Hepatocyte (in vitro differentiated cells): Measurements from ENCODE around the gene DYNC1LI2. TPM values are rescaled to one million over a fixed set of nuclear protein-coding genes. Genes with fewer than 3 reads are reported as not detected.

ENCODE experiments used
- DNase-seq: peaks from one replicate; pipeline ENCODE4 v3.0.0-alpha.2; 2016; ENCODE audit warnings: low spot score
- H2AFZ ChIP-seq: fragments of 200-600 bp; sonication (generic); 2 replicates; pipeline ENCODE4 v1.6.0; 2016; ENCODE audit warnings: antibody characterized with exemption, mild to moderate bottlenecking
- H3K27ac ChIP-seq: fragments of 200-600 bp; sonication (generic); 2 replicates; pipeline ENCODE4 v1.5.1; 2016; ENCODE audit warnings: mild to moderate bottlenecking
- H3K27me3 ChIP-seq: fragments of 200-600 bp; sonication (generic); 2 replicates; pipeline ENCODE4 v1.6.1; 2016
- H3K36me3 ChIP-seq: fragments of 200-600 bp; sonication (generic); replicated peaks from 2 replicates; pipeline ENCODE4 v1.5.1; 2016; ENCODE audit warnings: low read depth; ENCODE audit not compliant: insufficient read depth
- H3K4me1 ChIP-seq: fragments of 200-600 bp; sonication (generic); 2 replicates; pipeline ENCODE4 v1.5.1; 2016; ENCODE audit warnings: mild to moderate bottlenecking, moderate library complexity; ENCODE audit not compliant: insufficient read depth
- H3K4me2 ChIP-seq: fragments of 200-600 bp; sonication (generic); 2 replicates; pipeline ENCODE4 v1.6.0; 2016
- H3K4me3 ChIP-seq: fragments of 200-600 bp; sonication (generic); 2 replicates; pipeline ENCODE4 v1.5.1; 2016; ENCODE audit warnings: mild to moderate bottlenecking
- H3K79me2 ChIP-seq: fragments of 200-600 bp; sonication (generic); 2 replicates; pipeline ENCODE4 v1.6.0; 2017; ENCODE audit warnings: mild to moderate bottlenecking
- H3K9me2 ChIP-seq: fragments of 200-600 bp; sonication (generic); replicated peaks from 2 replicates; pipeline ENCODE4 v1.6.0; 2017; ENCODE audit warnings: mild to moderate bottlenecking; ENCODE audit not compliant: insufficient read depth
- H3K9me3 ChIP-seq: fragments of 200-600 bp; sonication (generic); 2 replicates; pipeline ENCODE4 v1.5.1; 2016; ENCODE audit warnings: low read depth, mild to moderate bottlenecking
- H4K20me1 ChIP-seq: fragments of 200-600 bp; sonication (generic); 2 replicates; pipeline ENCODE4 v1.6.0; 2016; ENCODE audit warnings: mild to moderate bottlenecking; ENCODE audit not compliant: insufficient read depth, poor library complexity, severe bottlenecking
- EZH2 ChIP-seq: fragments of 200-600 bp; sonication (generic); IDR thresholded peaks from 2 replicates; pipeline ENCODE4 v1.6.1; 2016; ENCODE audit warnings: antibody characterized with exemption, mild to moderate bottlenecking, borderline replicate concordance
- EZH2phosphoT487 ChIP-seq: fragments of 200-600 bp; sonication (generic); IDR thresholded peaks from one replicate; pipeline ENCODE4 v1.6.1; 2018; ENCODE audit warnings: antibody characterized with exemption, mild to moderate bottlenecking, low read depth, moderate library complexity; ENCODE audit not compliant: unreplicated experiment, severe bottlenecking
- WGBS: methylation state at CpG from one replicate; pipeline ENCODE4 v1.1.6; 2016; ENCODE audit warnings: low lambda C conversion rate; ENCODE audit errors: missing lambda C conversion rate; 5-methylcytosine and 5-hydroxymethylcytosine counted together
- polyA plus RNA-seq: library from polyadenylated mRNA; unstranded; fragments of >200 nt; fragmentation: Nextera tagmentation; extraction: Ambion mirVana; gene quantifications from 2 replicates; pipeline ENCODE4 v1.2.1, GENCODE V29; 2016
- total RNA-seq: library from RNA; depleted of rRNA; stranded (reverse); fragments of >200 nt; gene quantifications from 2 replicates; pipeline ENCODE4 v1.2.3, GENCODE V29; 2014
- TF ChIP-seq, protein P1 (sequence below): fragments of 200-600 bp; sonication (generic); IDR thresholded peaks from 2 replicates; pipeline ENCODE4 v1.5.1; 2016; ENCODE audit warnings: antibody characterized with exemption, mild to moderate bottlenecking; ENCODE audit not compliant: poor library complexity

Gene DYNC1LI2
- total and polyA plus RNA-seq, 2 experiments from 2014 or later = 97.3 to 99.1 TPM

DNA sequence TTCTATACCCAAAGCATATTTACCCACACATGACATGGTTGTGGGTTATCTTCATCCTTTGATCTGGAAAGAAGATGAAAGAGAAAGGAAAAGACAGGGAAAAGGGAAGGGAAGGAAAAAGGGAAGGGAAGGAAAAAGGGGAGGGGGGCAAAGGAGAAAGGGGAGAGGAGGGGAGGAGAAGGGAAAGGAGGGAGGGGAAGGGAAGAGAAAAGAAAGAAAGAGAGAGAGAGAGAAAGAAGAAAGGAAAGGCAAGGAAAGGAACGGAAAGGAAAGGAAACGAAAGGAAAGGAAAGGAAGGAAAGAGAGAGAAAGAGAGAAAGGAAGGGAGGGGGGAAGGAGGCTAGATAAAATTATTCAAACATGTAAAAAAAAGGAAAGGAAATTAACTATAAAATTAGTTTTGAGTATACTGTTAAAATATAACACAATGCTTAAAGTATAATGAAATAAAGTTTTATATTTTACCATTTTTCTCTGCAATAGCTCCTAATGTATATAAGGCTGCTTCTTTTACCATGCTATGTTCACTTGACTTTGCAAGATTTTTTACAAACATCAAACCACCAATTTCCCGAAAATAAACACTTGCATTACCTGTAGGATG, 38.8 kb upstream of the DYNC1LI2 start:
- H2AFZ ChIP-seq = no peak overlapping the region
- no peaks in the 10 kb centered on the region for H3K79me2 ChIP-seq
- no peak overlapping the region for H3K27ac ChIP-seq
- H3K9me2 ChIP-seq = no peaks in the 10 kb centered on the region
- no peaks in the 10 kb centered on the region for H3K36me3 ChIP-seq
- DNase-seq = no peak
- TF ChIP-seq EZH2 = no peak
- no peak overlapping the region for H3K4me2 ChIP-seq
- no peaks in the 10 kb centered on the region for H3K27me3 ChIP-seq
- 80% methylated on average over 1 of the region's 3 CpGs for WGBS
- no peak overlapping the region for H3K4me3 ChIP-seq
- H3K4me1 ChIP-seq = no peaks in the 10 kb centered on the region
- no peaks in the 10 kb centered on the region for H3K9me3 ChIP-seq
- no peaks in the 10 kb centered on the region for H4K20me1 ChIP-seq

DNA sequence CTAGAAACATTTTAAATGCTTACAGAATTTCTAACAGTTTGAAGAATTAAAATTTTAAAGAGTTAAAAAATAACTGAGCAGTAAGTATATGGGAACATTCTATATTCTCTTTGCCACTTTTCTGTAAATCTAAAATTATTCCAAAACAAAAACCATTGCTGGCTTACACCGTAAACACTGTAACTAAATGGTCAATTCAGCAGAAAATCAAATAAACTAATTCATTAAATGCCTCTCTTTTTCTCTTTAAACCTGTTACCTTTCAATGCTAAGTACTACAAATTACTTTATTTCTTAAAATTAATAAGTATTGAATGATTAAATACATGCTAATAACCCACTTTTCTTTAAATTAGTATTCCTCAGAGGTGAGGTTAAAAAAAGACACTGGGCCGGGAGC, 36.0 kb upstream of the DYNC1LI2 start:
- no peak overlapping the region for H2AFZ ChIP-seq
- H4K20me1 ChIP-seq = no peaks in the 10 kb centered on the region
- H3K79me2 ChIP-seq = no peaks in the 10 kb centered on the region
- H3K9me2 ChIP-seq = no peaks in the 10 kb centered on the region
- H3K27ac ChIP-seq = no peak overlapping the region
- DNase-seq = no peak
- 88% methylated on average over 2 of the region's 2 CpGs for WGBS
- H3K4me2 ChIP-seq = no peak overlapping the region
- no peak for TF ChIP-seq EZH2phosphoT487
- no peak for TF ChIP-seq EZH2
- TF ChIP-seq, protein P1, sequence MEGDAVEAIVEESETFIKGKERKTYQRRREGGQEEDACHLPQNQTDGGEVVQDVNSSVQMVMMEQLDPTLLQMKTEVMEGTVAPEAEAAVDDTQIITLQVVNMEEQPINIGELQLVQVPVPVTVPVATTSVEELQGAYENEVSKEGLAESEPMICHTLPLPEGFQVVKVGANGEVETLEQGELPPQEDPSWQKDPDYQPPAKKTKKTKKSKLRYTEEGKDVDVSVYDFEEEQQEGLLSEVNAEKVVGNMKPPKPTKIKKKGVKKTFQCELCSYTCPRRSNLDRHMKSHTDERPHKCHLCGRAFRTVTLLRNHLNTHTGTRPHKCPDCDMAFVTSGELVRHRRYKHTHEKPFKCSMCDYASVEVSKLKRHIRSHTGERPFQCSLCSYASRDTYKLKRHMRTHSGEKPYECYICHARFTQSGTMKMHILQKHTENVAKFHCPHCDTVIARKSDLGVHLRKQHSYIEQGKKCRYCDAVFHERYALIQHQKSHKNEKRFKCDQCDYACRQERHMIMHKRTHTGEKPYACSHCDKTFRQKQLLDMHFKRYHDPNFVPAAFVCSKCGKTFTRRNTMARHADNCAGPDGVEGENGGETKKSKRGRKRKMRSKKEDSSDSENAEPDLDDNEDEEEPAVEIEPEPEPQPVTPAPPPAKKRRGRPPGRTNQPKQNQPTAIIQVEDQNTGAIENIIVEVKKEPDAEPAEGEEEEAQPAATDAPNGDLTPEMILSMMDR = no peak
- no peaks in the 10 kb centered on the region for H3K36me3 ChIP-seq
- H3K4me1 ChIP-seq = no peaks in the 10 kb centered on the region
- H3K9me3 ChIP-seq = no peaks in the 10 kb centered on the region
- no peaks in the 10 kb centered on the region for H3K27me3 ChIP-seq
- H3K4me3 ChIP-seq = no peak overlapping the region

DNA sequence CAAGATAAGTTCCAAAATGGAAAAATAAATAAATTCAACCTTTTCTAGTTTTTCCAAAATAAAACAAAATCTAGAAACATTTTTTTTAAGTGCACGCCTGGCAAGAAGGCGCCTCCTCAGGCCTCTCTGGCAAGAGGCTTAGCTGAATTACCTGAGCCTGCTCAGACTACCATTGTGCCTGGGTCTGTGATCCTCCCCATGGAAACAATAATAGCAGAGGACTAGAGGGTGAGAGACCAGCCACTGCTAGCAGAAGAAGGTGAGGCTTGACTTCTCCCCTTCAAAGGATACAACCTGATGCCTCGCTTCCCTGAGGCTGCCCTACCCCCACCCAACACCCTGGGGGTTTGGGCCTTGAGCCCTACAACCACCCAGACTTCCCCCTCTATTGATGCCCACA, 35.1 kb upstream of the DYNC1LI2 start:
- Histone ChIP-seq H3K4me1 (no peaks in the 10 kb centered on the region), H3K27ac (no peak overlapping the region), H3K4me3 (no peak overlapping the region), H3K4me2 (no peak overlapping the region), H3K9me3 (no peaks in the 10 kb centered on the region), H3K27me3 (no peaks in the 10 kb centered on the region), H3K9me2 (no peaks in the 10 kb centered on the region), H3K36me3 (no peaks in the 10 kb centered on the region), H4K20me1 (no peaks in the 10 kb centered on the region), H2AFZ (no peak overlapping the region), H3K79me2 (no peaks in the 10 kb centered on the region)
- no peak for DNase-seq
- TF ChIP-seq, protein P1 = no peak
- no peak for TF ChIP-seq EZH2
- TF ChIP-seq EZH2phosphoT487 = no peak
- 96% methylated on average over 3 of the region's 3 CpGs for WGBS

DNA sequence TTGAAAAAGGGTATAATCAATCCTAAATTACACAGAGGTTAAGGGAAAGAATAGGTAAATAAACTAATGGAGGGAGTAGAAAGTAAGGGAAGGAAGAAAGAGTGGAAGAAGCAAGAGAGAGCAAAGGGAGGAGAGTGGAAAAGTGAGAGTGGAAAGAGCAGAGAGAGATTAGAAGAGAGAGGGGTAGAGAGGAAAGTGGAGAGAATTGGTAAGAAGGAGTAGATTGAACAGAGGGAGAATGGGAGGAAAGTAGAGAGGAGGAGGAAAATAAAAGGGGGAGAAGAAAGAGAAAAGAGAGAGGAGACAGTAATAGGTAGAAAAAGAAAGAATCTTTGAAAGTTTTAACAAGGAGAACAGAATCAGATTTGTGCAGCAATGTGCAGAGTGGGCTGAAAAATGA, 25.0 kb upstream of the DYNC1LI2 start:
- no peak for DNase-seq
- no peak overlapping the region for H2AFZ ChIP-seq
- H3K4me1 ChIP-seq = no peaks in the 10 kb centered on the region
- H3K9me2 ChIP-seq = no peaks in the 10 kb centered on the region
- no peaks in the 10 kb centered on the region for H3K9me3 ChIP-seq
- no peak overlapping the region for H3K4me2 ChIP-seq
- TF ChIP-seq, protein P1 = no peak
- TF ChIP-seq EZH2 (no peak), EZH2phosphoT487 (no peak)
- no peaks in the 10 kb centered on the region for H4K20me1 ChIP-seq
- no peak overlapping the region for H3K4me3 ChIP-seq
- no peak overlapping the region for H3K27ac ChIP-seq
- no peaks in the 10 kb centered on the region for H3K36me3 ChIP-seq
- H3K79me2 ChIP-seq = no peaks in the 10 kb centered on the region
- H3K27me3 ChIP-seq = no peaks in the 10 kb centered on the region
